Neural progenitor cell (in vitro differentiated cells): Measurements from ENCODE around the gene KLHL25. TPM values are rescaled to one million over a fixed set of nuclear protein-coding genes. Genes with fewer than 3 reads are reported as not detected.
A peak's percentile ranks its signal among the peaks of the same experiment; 100 is the strongest.
"Not testable (repeated sequence)": the region's sequence is repeated elsewhere in the genome, so short reads cannot be mapped to it uniquely, and the experiment has no call there.

Experiments used
- DNase-seq: peaks from one replicate; pipeline ENCODE4 v3.0.0-alpha.2; 2016; ENCODE audit warnings: low spot score
- H2AFZ ChIP-seq: fragments of 200-600 bp; sonication (generic); replicated peaks from 2 replicates; pipeline ENCODE4 v1.6.1; 2016; ENCODE audit warnings: antibody characterized with exemption
- H3F3A ChIP-seq: fragments of 200-600 bp; sonication (generic); 2 replicates; pipeline ENCODE4 v1.6.1; 2016; ENCODE audit warnings: antibody characterized with exemption, low read depth
- H3K27ac ChIP-seq: fragments of 200-600 bp; sonication (generic); 2 replicates; pipeline ENCODE4 v1.5.1; 2016; ENCODE audit warnings: mild to moderate bottlenecking
- H3K27me3 ChIP-seq: fragments of 200-600 bp; sonication (generic); 2 replicates; pipeline ENCODE4 v1.6.1; 2016; ENCODE audit warnings: mild to moderate bottlenecking, moderate library complexity
- H3K36me3 ChIP-seq: fragments of 200-600 bp; sonication (generic); 2 replicates; pipeline ENCODE4 v1.5.1; 2016
- H3K4me1 ChIP-seq: fragments of 200-600 bp; sonication (generic); 2 replicates; pipeline ENCODE4 v1.6.1; 2016; ENCODE audit warnings: mixed run types
- H3K4me2 ChIP-seq: fragments of 200-600 bp; sonication (generic); 2 replicates; pipeline ENCODE4 v1.6.1; 2016
- H3K4me3 ChIP-seq: fragments of 200-600 bp; sonication (generic); 2 replicates; pipeline ENCODE4 v1.5.1; 2016
- H3K79me2 ChIP-seq: fragments of 200-600 bp; sonication (generic); 2 replicates; pipeline ENCODE4 v1.6.1; 2016; ENCODE audit warnings: low read depth
- H3K9ac ChIP-seq: fragments of 200-600 bp; sonication (generic); 2 replicates; pipeline ENCODE4 v1.6.1; 2016
- H3K9me3 ChIP-seq: fragments of 200-600 bp; sonication (generic); 2 replicates; pipeline ENCODE4 v1.5.1; 2016; ENCODE audit warnings: low read depth
- H4K20me1 ChIP-seq: fragments of 200-600 bp; sonication (generic); 2 replicates; pipeline ENCODE4 v1.6.1; 2016; ENCODE audit warnings: low read depth
- H3K27ac Mint-ChIP-seq: 3 replicates; pipeline ENCODE4 v1.8.0; 2021; ENCODE audit warnings: mixed read lengths
- H3K27me3 Mint-ChIP-seq: 2 replicates; pipeline ENCODE4 v1.8.0; 2022; ENCODE audit warnings: low read depth, mild to moderate bottlenecking, inconsistent platforms, moderate library complexity, mixed read lengths; ENCODE audit not compliant: insufficient read depth
- H3K36me3 Mint-ChIP-seq: 3 replicates; pipeline ENCODE4 v1.8.0; 2021; ENCODE audit warnings: mixed read lengths
- H3K4me1 Mint-ChIP-seq: 3 replicates; pipeline ENCODE4 v1.8.0; 2021; ENCODE audit warnings: mixed read lengths
- H3K4me3 Mint-ChIP-seq: 3 replicates; pipeline ENCODE4 v1.8.0; 2021; ENCODE audit warnings: mild to moderate bottlenecking, moderate library complexity, mixed read lengths
- H3K9me3 Mint-ChIP-seq: 3 replicates; pipeline ENCODE4 v1.8.0; 2020; ENCODE audit warnings: mixed read lengths
- EZH2 ChIP-seq: fragments of 200-600 bp; sonication (generic); IDR thresholded peaks from 2 replicates; pipeline ENCODE4 v1.6.1; 2017; ENCODE audit warnings: antibody characterized with exemption, mild to moderate bottlenecking, moderate library complexity
- EZH2phosphoT487 ChIP-seq: fragments of 200-600 bp; sonication (generic); IDR thresholded peaks from 2 replicates; pipeline ENCODE4 v1.6.1; 2017; ENCODE audit warnings: antibody characterized with exemption
- total RNA-seq: library from RNA; depleted of rRNA; stranded (reverse); fragments of >200 nt; gene quantifications from 2 replicates; pipeline ENCODE4 v1.2.3, GENCODE V29; 2015; ENCODE audit warnings: low replicate concordance
- TF ChIP-seq, protein P1 (sequence below): fragments of 200-600 bp; sonication (generic); IDR thresholded peaks from 2 replicates; pipeline ENCODE4 v1.5.1; 2017; ENCODE audit warnings: antibody characterized with exemption, mild to moderate bottlenecking

KLHL25 gene
- total RNA-seq, 1 donor from 2014 or later, result 12.1 TPM

GRCh38 chr15:85834651-85835050, 39.9 kb upstream of the KLHL25 start:
- Histone ChIP-seq H3K27ac (no peak overlapping the region), H3K4me3 (no peak overlapping the region), H4K20me1 (no peaks in the 10 kb centered on the region), H3K27me3 (peaks cover 4% of the 10 kb centered on the region), H3K36me3 (no peaks in the 10 kb centered on the region), H3K4me1 (peaks cover 3% of the 10 kb centered on the region), H3F3A (no peaks in the 10 kb centered on the region), H3K4me2 (no peak overlapping the region), H2AFZ (no peak overlapping the region), H3K9me3 (no peaks in the 10 kb centered on the region), H3K9ac (no peak overlapping the region), H3K79me2 (no peaks in the 10 kb centered on the region)
- H3K9me3 Mint-ChIP-seq, result no peaks in the 10 kb centered on the region
- H3K27ac Mint-ChIP-seq, result no peak overlapping the region
- no peaks in the 10 kb centered on the region for H3K36me3 Mint-ChIP-seq
- no peak for TF ChIP-seq EZH2
- no peak for TF ChIP-seq EZH2phosphoT487
- TF ChIP-seq, protein P1, sequence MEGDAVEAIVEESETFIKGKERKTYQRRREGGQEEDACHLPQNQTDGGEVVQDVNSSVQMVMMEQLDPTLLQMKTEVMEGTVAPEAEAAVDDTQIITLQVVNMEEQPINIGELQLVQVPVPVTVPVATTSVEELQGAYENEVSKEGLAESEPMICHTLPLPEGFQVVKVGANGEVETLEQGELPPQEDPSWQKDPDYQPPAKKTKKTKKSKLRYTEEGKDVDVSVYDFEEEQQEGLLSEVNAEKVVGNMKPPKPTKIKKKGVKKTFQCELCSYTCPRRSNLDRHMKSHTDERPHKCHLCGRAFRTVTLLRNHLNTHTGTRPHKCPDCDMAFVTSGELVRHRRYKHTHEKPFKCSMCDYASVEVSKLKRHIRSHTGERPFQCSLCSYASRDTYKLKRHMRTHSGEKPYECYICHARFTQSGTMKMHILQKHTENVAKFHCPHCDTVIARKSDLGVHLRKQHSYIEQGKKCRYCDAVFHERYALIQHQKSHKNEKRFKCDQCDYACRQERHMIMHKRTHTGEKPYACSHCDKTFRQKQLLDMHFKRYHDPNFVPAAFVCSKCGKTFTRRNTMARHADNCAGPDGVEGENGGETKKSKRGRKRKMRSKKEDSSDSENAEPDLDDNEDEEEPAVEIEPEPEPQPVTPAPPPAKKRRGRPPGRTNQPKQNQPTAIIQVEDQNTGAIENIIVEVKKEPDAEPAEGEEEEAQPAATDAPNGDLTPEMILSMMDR, result no peak
- DNase-seq, result no peak
- peaks cover 19% of the 10 kb centered on the region for H3K4me1 Mint-ChIP-seq
- H3K4me3 Mint-ChIP-seq, result no peak overlapping the region
- peaks cover 8% of the 10 kb centered on the region for H3K27me3 Mint-ChIP-seq

- Histone ChIP-seq H3K79me2 (no peaks in the 10 kb centered on the region), H3K9ac (no peak overlapping the region), H2AFZ (no peak overlapping the region), H3K27me3 (no peaks in the 10 kb centered on the region), H4K20me1 (no peaks in the 10 kb centered on the region), H3K9me3 (no peaks in the 10 kb centered on the region), H3K4me3 (no peak overlapping the region), H3K36me3 (no peaks in the 10 kb centered on the region), H3F3A (no peaks in the 10 kb centered on the region), H3K27ac (no peak overlapping the region), H3K4me2 (no peak overlapping the region), H3K4me1 (no peaks in the 10 kb centered on the region)
- TF ChIP-seq, protein P1, result no peak
- TF ChIP-seq EZH2 (no peak), EZH2phosphoT487 (no peak)
- H3K27ac Mint-ChIP-seq, result no peak overlapping the region
- no peak overlapping the region for H3K4me3 Mint-ChIP-seq
- DNase-seq, result no peak
- H3K9me3 Mint-ChIP-seq, result no peaks in the 10 kb centered on the region
- H3K27me3 Mint-ChIP-seq, result peaks cover 6% of the 10 kb centered on the region
- H3K36me3 Mint-ChIP-seq, result no peaks in the 10 kb centered on the region
- H3K4me1 Mint-ChIP-seq, result peaks cover 28% of the 10 kb centered on the region
These were observed 37.7 kb upstream of the KLHL25 start for GRCh38 chr15:85832394-85832793.

DNA sequence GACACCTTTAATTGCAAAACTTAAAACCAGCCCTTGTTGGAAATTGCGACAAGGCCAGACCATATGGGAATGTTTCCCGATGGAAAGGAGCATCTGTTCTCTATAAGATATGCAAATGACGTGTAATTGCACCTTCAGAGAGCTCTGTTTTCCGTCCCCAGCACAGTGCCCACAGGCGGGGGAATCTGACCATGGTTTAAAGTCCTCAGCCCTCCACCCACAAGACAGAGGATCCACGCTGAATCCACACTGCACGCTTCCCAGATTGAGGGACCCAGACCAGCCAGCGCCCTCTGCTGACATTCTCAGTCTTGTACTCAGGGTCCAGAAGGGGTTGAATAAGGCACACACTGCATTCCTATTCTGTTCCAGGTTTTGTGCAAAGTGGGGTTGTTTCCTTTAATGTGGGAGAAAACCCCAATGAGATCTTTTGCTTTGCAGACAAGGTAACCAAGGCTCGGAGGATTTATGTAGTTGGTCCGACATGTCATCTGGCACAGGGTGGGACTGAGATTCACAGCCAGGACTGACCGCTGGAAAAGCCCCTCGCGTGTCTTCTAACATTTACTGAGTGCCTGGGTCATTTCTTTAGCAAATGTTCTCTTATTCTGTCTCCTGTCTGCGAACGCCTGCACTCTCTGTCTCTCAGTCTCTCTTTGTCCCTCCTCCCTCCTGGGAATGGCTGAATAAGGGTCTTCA, 36.8 kb upstream of the KLHL25 start:
- Mint-ChIP-seq H3K27me3 (peaks cover 6% of the 10 kb centered on the region), H3K4me3 (no peak overlapping the region), H3K36me3 (no peaks in the 10 kb centered on the region), H3K9me3 (no peaks in the 10 kb centered on the region), H3K4me1 (peaks cover 23% of the 10 kb centered on the region), H3K27ac (peak overlapping the region; percentile 81)
- DNase-seq, result peak; percentile 81
- no peak overlapping the region for H3K27ac ChIP-seq
- H3K79me2 ChIP-seq, result no peaks in the 10 kb centered on the region
- TF ChIP-seq EZH2phosphoT487, result no peak
- TF ChIP-seq, protein P1, result peak; percentile 77
- peak overlapping the region; percentile 65 for H2AFZ ChIP-seq
- H3K4me2 ChIP-seq, result no peak overlapping the region
- H3K9ac ChIP-seq, result no peak overlapping the region
- no peaks in the 10 kb centered on the region for H3K27me3 ChIP-seq
- no peaks in the 10 kb centered on the region for H3F3A ChIP-seq
- H3K4me3 ChIP-seq, result no peak overlapping the region
- H3K9me3 ChIP-seq, result no peaks in the 10 kb centered on the region
- no peaks in the 10 kb centered on the region for H3K4me1 ChIP-seq
- no peaks in the 10 kb centered on the region for H3K36me3 ChIP-seq
- no peaks in the 10 kb centered on the region for H4K20me1 ChIP-seq

DNA sequence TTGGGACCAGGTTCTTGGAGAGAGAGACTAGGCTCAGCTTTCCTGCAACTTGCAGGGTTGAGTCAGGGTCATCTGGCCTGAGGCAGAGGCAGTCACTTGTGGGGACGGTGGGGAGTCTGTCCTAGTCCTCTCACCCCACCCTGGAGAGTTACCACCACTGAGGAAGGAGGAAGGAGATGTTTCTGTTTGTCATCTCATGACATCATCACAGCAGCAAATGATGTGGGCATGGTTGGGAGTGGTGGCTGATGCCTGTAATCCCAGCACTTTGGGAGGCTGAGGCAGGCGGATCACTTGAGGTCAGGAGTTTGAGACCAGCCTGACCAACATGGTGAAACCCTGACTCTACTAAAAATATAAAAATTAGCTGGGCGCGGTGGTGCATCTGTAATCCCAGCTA, 35.0 kb upstream of the KLHL25 start:
- not testable (repeated sequence) for H3K36me3 Mint-ChIP-seq, H3K4me1 ChIP-seq, H2AFZ ChIP-seq, H3K4me3 ChIP-seq, H3F3A ChIP-seq, H3K27ac ChIP-seq, H3K79me2 ChIP-seq, H3K27me3 ChIP-seq, H3K9ac ChIP-seq, H3K4me2 ChIP-seq, H4K20me1 ChIP-seq, H3K27ac Mint-ChIP-seq, DNase-seq, H3K27me3 Mint-ChIP-seq, H3K36me3 ChIP-seq, H3K4me3 Mint-ChIP-seq, H3K9me3 Mint-ChIP-seq, H3K9me3 ChIP-seq
- peaks cover 25% of the 10 kb centered on the region for H3K4me1 Mint-ChIP-seq
